A673 (cell line): ENCODE measurements around the gene ATP2C1. TPM values are rescaled to one million over a fixed set of nuclear protein-coding genes. Genes with fewer than 3 reads are reported as not detected.
A peak's percentile ranks its signal among the peaks of the same experiment; 100 is the strongest.

Source experiments
- BruUV-seq: library from RNA; stranded (reverse); fragments of 400-500 nt; replicated peaks from 2 replicates; lab custom pipeline; 2021; lab: Mats Ljungman, UMichigan
- CTCF ChIA-PET: fragments of 300-600 bp; sonication (Branson Sonifier 250); formaldehyde crosslinking; loops from one replicate; lab custom pipeline; 2022; ENCODE audit warnings: antibody characterized with exemption; lab: Charles Lee
- POLR2A ChIA-PET: fragments of 300-600 bp; sonication (Branson Sonifier 250); formaldehyde crosslinking; loops from one replicate; lab custom pipeline; 2022; ENCODE audit warnings: antibody characterized with exemption; ENCODE audit not compliant: low non-redundant PET; lab: Charles Lee
- DNase-seq: peaks from one replicate; pipeline ENCODE4 v3.0.0-alpha.2; 2015; ENCODE audit warnings: low spot score
- H3K27ac ChIP-seq: fragments of 200-600 bp; sonication (generic); 2 replicates; pipeline ENCODE4 v1.5.1; 2016; ENCODE audit warnings: mixed run types, low read depth, mild to moderate bottlenecking, mixed read lengths, antibody characterized with exemption, low read length; ENCODE audit not compliant: poor library complexity, severe bottlenecking
- H3K27me3 ChIP-seq: fragments of 200-600 bp; sonication (generic); replicated peaks from 2 replicates; pipeline ENCODE4 v1.6.1; 2017; ENCODE audit warnings: mixed run types, low read depth, mild to moderate bottlenecking, mixed read lengths, antibody characterized with exemption, low read length; ENCODE audit not compliant: insufficient read depth, poor library complexity
- H3K36me3 ChIP-seq: fragments of 200-600 bp; sonication (generic); 2 replicates; pipeline ENCODE4 v1.6.1; 2016; ENCODE audit warnings: mixed run types, mild to moderate bottlenecking, mixed read lengths, antibody characterized with exemption, low read length; ENCODE audit not compliant: insufficient read depth, poor library complexity, severe bottlenecking
- H3K4me1 ChIP-seq: fragments of 200-600 bp; sonication (generic); 2 replicates; pipeline ENCODE4 v1.6.1; 2017; ENCODE audit warnings: mixed run types, mild to moderate bottlenecking, mixed read lengths, antibody characterized with exemption, low read length; ENCODE audit not compliant: insufficient read depth, poor library complexity, severe bottlenecking
- H3K4me3 ChIP-seq: fragments of 200-600 bp; sonication (generic); 2 replicates; pipeline ENCODE4 v1.5.1; 2016; ENCODE audit warnings: low read depth, mixed run types, mild to moderate bottlenecking, mixed read lengths, low read length; ENCODE audit not compliant: poor library complexity, severe bottlenecking
- H3K9me3 ChIP-seq: fragments of 200-600 bp; sonication (generic); 2 replicates; pipeline ENCODE4 v1.6.1; 2016; ENCODE audit warnings: mixed run types, low read depth, mild to moderate bottlenecking, mixed read lengths, antibody characterized with exemption, low read length; ENCODE audit not compliant: poor library complexity, severe bottlenecking
- CTCF ChIP-seq: fragments of 300-800, 200-600 bp; sonication (generic); conservative IDR thresholded peaks from 2 replicates; pipeline ENCODE4 v1.5.1; 2017; ENCODE audit warnings: low read depth, mild to moderate bottlenecking, antibody characterized with exemption, low read length, moderate library complexity, mixed read lengths
- EZH2 ChIP-seq: fragments of 200-600 bp; sonication (generic); IDR thresholded peaks from 2 replicates; pipeline ENCODE4 v1.6.1; 2017; ENCODE audit warnings: borderline replicate concordance, low read depth, mild to moderate bottlenecking, mixed read lengths, antibody characterized with exemption, low read length; ENCODE audit not compliant: poor library complexity, severe bottlenecking
- intact Hi-C: fragments of 100-400 bp; cut with micrococcal nuclease; formaldehyde crosslinking; loops from one replicate; pipeline ENCODE4 v1.10.0; 2022; ENCODE audit not compliant: unreplicated experiment
- total RNA-seq: library from RNA; stranded (reverse); gene quantifications from 2 replicates; pipeline ENCODE4 v1.2.3, GENCODE V29; 2021

ATP2C1 gene
- total RNA-seq, 1 experiment from 2014 or later, result 75.9 TPM

- TF ChIP-seq CTCF (no peak), EZH2 (no peak)
- BruUV-seq, result no TSS peak
- DNase-seq, result no peak
- Histone ChIP-seq H3K9me3 (no peaks in the 10 kb centered on the region), H3K36me3 (no peaks in the 10 kb centered on the region), H3K4me3 (no peak overlapping the region), H3K4me1 (peaks cover 11% of the 10 kb centered on the region), H3K27me3 (no peaks in the 10 kb centered on the region), H3K27ac (no peak overlapping the region)
- ChIA-PET POLR2A (no interaction called here), CTCF (no interaction called here)
- intact Hi-C loops, result loop anchor here (5.0 to 10.0 kb wide), 2 partner anchors 766 to 1153 kb away; no protein-coding TSS in a partner anchor
These were observed 137.8 kb downstream of the ATP2C1 start for GRCh38 chr3:131031660-131032059.

GRCh38 chr3:131033480-131034080 lies 139.7 kb downstream of the ATP2C1 start:
- H3K4me3 ChIP-seq, result no peak overlapping the region
- no TSS peak for BruUV-seq
- DNase-seq, result peak; percentile 76
- peaks cover 15% of the 10 kb centered on the region for H3K4me1 ChIP-seq
- no peak overlapping the region for H3K27ac ChIP-seq
- TF ChIP-seq CTCF (peak; percentile 83), EZH2 (no peak)
- intact Hi-C loops, result loop anchor here (5.0 to 10.0 kb wide), 2 partner anchors 764 to 1151 kb away; no protein-coding TSS in a partner anchor
- ChIA-PET POLR2A (no interaction called here), CTCF (interaction anchor here (0.6 to 1.3 kb wide), 3 partner anchors 433 to 1001 kb away, joined by 3 to 5 read pairs (median 5); partner anchors contain the start of gene CPNE4)
- H3K9me3 ChIP-seq, result no peaks in the 10 kb centered on the region
- H3K27me3 ChIP-seq, result no peaks in the 10 kb centered on the region
- no peaks in the 10 kb centered on the region for H3K36me3 ChIP-seq

GRCh38 chr3:131036200-131036816 lies 142.4 kb downstream of the ATP2C1 start:
- intact Hi-C loops, result loop anchor here (5.0 to 10.0 kb wide), 3 partner anchors 196 to 1148 kb away; no protein-coding TSS in a partner anchor
- no peak for TF ChIP-seq CTCF
- DNase-seq, result no peak
- Histone ChIP-seq H3K4me1 (peaks cover 32% of the 10 kb centered on the region), H3K27me3 (no peaks in the 10 kb centered on the region), H3K9me3 (no peaks in the 10 kb centered on the region), H3K36me3 (no peaks in the 10 kb centered on the region), H3K27ac (no peak overlapping the region), H3K4me3 (no peak overlapping the region)
- BruUV-seq, result no TSS peak
- ChIA-PET CTCF (interaction anchor here (0.6 kb wide), 1 partner anchor 16 kb away, joined by 5 read pairs; no protein-coding TSS in a partner anchor), POLR2A (no interaction called here)
